Neural cell (in vitro differentiated cells): ENCODE data around the gene LMO1.

Experiments used
- CTCF ChIP-seq: fragments of 450-650 bp; IDR thresholded peaks from 2 replicates; pipeline ENCODE4 v1.5.1; 2014; ENCODE audit warnings: antibody characterized with exemption, mild to moderate bottlenecking, moderate library complexity; ENCODE audit not compliant: poor library complexity, severe bottlenecking
- EZH2 ChIP-seq: fragments of 200-600, 300-800 bp; shearing (Covaris generic), sonication (generic); IDR thresholded peaks from 2 replicates; pipeline ENCODE4 v1.6.1; 2014; ENCODE audit warnings: antibody characterized with exemption, low read length, borderline replicate concordance, mild to moderate bottlenecking; ENCODE audit not compliant: insufficient read depth, poor library complexity, severe bottlenecking
- POLR2AphosphoS5 ChIP-seq: IDR thresholded peaks from 2 replicates; pipeline ENCODE4 v1.6.1; 2012
- RAD21 ChIP-seq: fragments of 450-650 bp; conservative IDR thresholded peaks from 2 replicates; pipeline ENCODE4 v1.6.1; 2014; ENCODE audit warnings: antibody characterized with exemption, mild to moderate bottlenecking, moderate library complexity

GRCh38 chr11:8229299-8230177 is 34.1 kb downstream of the LMO1 start:
- TF ChIP-seq CTCF: no peak
- TF ChIP-seq RAD21: no peak
- TF ChIP-seq EZH2: no peak
- no peak for TF ChIP-seq POLR2AphosphoS5
